ENCODE measurements around the gene CEBPE.
A peak's percentile ranks its signal among the peaks of the same experiment; 100 is the strongest.

Gene CEBPE

GRCh38 chr14:23142826-23143225 is 23.8 kb upstream of the CEBPE start:
- DNase-seq = no peak

- DNase-seq = no peak
These were observed 22.8 kb upstream of the CEBPE start for GRCh38 chr14:23141706-23142444.

GRCh38 chr14:23140371-23140770 is 21.3 kb upstream of the CEBPE start:
- no peak for DNase-seq

DNA sequence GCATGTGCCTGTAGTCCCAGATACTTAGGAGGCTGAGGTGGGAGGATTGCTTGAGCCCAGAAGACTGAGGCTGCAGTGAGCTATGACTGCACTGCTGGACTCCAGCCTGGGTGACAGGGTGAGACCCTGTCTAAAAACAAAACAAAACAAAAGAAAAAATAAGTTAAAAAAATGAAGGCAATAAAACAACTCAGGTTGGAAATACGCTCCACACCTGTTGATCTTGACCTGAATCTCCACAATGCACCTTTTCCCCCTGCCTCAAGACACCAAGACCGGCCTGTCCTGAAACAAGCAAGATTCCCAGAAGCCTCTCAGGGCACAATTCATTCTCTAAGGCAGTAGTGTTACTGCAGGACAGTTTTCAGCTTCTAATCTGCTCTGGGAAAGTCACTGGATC is 20.8 kb upstream of the CEBPE start:
- DNase-seq = no peak

DNA sequence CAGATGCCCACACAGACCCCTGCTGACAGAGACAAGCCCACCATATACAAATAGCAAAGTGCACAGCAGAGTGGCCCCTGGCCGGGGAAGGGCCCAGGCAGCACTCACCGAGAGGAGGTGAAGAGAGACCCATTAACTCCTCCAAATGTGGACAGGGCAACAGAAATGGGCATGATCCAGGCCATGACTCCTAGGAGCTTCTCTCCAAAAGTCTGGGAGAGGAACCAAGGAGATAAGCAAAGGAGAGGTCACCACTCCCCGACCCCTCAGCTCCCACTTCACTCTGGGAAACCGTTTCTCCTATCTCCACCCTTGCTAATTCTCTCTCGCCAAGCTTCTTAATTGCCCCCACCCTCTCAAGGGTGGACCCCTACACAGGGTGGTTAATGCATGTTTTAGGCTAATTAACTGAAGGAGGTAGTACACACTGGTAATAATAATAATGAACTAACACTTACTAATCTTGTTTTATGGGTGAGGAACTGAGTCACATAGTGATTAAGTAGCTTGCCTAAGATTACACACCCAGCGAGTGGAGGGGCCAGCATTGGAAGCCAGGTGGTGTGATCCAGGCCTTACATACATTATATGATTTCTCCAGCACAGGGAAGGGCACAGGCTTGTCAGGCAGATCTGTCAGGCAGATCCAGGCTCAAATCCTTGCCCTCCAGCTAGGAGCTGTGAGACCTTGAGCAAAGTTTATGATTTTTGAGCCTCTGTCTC is 18.9 kb upstream of the CEBPE start:
- no peak for DNase-seq

GRCh38 chr14:23137192-23137812 is 18.2 kb upstream of the CEBPE start:
- DNase-seq = no peak

- DNase-seq = no peak
These were observed 17.6 kb upstream of the CEBPE start for GRCh38 chr14:23136566-23137133.

GRCh38 chr14:23132970-23133369 is 13.9 kb upstream of the CEBPE start:
- DNase-seq = no peak

GRCh38 chr14:23131482-23131881 is 12.4 kb upstream of the CEBPE start:
- no peak for DNase-seq

GRCh38 chr14:23130871-23131270 is 11.8 kb upstream of the CEBPE start:
- DNase-seq = no peak

- no peak for DNase-seq
These were observed 10.8 kb upstream of the CEBPE start for GRCh38 chr14:23129759-23130316.

DNA sequence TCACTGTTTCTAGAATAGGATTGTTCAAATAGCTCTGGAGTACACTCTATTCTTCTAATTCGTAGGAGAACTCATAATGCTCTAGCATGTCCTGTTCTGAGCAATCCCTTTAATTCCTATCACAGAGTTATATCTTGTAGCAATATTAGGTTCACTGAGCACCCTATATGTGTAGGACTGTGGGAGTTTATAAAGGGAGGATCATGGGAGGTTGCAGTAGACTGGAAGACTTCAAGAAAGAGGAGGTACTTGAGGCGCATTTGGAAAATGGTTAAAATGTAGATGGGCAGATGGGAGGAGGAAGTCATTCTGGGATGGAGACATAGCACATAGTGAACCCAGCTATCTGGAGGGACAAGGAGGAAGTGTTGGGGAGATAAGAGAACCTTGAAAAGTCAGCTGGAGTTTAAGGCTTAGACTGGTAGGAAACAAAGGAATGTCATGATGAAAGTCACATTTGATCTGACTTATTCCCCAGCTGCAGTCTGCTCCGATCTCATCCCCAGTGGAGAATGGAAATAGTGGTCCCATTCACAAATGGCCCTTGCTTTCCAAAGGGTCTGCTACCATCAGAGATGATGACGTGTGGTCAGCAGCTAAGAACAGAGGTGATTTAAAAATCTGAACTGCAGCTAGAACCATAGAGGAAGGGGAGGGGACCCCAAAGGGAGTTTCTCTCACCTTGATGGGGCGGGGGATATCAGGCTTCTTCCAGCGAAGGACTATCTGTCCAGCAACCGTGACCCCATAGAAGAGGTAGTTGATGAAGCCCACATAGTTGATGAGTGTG is 10.1 kb upstream of the CEBPE start:
- DNase-seq = no peak

DNA sequence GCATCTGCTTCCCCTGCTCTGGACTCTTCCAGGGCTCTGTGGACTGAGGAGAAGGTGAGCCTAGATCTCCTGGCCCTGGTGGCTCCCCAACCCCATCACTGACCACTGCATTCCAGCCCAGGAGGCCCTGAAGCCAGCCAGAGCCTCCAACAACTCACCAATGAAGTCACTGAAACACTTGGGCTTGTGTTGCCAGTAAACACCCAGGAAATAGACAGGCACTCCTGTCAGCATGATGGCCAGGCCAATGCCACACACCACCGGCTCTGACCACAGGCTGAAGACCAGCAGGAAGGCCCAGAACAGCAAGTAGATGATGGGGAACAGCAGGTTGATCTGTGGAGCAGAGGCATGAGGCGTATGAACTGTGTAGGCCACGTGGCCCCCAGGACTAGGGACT is 8.8 kb upstream of the CEBPE start:
- no peak for DNase-seq

GRCh38 chr14:23126548-23127278 is 7.7 kb upstream of the CEBPE start:
- no peak for DNase-seq

DNA sequence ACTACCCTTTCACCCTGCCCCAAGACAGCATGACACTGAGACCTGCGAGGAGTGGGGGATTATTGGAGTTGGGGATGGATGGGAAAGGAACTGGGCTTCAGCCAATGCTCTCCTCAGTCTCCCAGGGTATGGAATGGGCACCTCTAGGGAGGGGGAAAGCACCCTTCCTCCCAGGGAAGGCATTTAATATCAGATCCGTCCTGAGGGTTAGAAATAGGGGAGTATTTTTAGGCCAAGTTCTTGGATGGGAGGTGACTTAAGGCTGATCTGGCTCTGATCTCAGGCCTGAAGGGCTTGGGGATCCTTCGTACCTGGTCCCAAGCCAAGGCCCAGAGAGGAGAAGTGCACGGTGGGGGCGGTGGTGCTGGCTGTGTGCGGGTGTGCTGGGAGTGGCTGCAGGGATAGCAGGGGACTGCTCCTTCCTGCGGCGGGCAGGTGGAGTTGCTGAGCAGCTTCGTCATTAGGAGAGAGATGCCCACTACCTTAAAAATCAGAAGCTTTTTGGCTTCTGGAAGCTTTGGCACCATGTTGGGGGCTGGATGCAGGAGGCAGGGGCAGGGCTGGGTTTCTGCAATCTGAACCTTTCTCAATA is 7.0 kb upstream of the CEBPE start:
- no peak for DNase-seq

- DNase-seq = no peak
These were observed 6.0 kb upstream of the CEBPE start for GRCh38 chr14:23125011-23125410.

- no peak for DNase-seq
These were observed 5.4 kb upstream of the CEBPE start for GRCh38 chr14:23124337-23124954.

- DNase-seq = peak; percentile 99 to 100
These were observed 4.4 kb upstream of the CEBPE start for GRCh38 chr14:23123419-23123818.

GRCh38 chr14:23122086-23122485 is 3.0 kb upstream of the CEBPE start:
- no peak for DNase-seq

DNA sequence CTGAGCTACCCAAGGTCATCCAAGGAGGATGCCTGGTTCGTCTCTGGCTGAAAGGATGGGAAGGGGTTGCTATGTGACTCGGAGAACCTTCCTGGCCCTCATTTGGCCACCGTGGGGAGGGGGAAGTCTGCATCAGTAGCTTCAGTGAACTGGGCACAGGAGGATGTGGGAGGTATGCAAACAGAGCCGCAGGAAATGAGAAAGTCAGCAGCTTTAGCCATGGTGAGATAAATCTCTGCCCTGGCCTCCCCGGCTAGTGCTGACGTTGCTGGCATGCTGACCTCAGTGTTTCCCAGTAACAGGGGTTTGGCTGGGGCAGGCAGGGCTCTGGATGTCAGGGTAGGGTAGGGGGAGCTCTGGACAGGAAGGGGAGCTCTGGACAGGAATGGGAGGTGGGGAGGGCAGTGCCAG is 2.3 kb upstream of the CEBPE start:
- DNase-seq = no peak
